SU-DHL-6 (cell line): ENCODE data around the gene PKDREJ.

Experiments
- EZH2phosphoT487 ChIP-seq: fragments of 200-600 bp; sonication (generic), shearing (Covaris generic); conservative IDR thresholded peaks from 2 replicates; pipeline ENCODE4 v1.6.1; 2018; ENCODE audit warnings: mild to moderate bottlenecking, antibody characterized with exemption, low read length, moderate library complexity, mixed read lengths
- TF ChIP-seq, protein P1 (sequence below): fragments of 200-600 bp; sonication (generic); IDR thresholded peaks from one replicate; pipeline ENCODE4 v1.5.1; 2017; ENCODE audit warnings: antibody characterized with exemption, mild to moderate bottlenecking, low read length, moderate library complexity; ENCODE audit not compliant: insufficient read depth, poor library complexity, severe bottlenecking

DNA sequence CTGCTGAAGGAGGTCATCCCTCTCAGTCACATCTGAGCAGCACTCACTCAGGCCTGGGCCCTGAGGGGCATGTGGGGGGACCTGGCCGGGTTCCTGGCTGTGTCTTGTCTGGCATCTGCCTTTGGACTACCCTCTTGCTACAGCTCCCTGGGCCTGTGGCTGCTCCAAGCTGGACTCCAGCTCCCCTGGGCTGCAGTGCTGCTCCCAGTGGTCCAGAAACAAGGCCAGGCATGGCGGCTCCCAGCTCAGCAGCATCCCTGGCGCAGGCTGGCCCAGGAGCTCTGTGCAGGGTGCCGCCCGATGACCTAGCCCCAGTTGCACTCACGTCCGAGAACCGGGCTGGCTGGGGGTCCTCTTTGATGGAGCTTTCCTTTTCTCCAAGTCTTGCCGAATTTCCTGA lies 18.4 kb downstream of the PKDREJ start:
- TF ChIP-seq, protein P1, sequence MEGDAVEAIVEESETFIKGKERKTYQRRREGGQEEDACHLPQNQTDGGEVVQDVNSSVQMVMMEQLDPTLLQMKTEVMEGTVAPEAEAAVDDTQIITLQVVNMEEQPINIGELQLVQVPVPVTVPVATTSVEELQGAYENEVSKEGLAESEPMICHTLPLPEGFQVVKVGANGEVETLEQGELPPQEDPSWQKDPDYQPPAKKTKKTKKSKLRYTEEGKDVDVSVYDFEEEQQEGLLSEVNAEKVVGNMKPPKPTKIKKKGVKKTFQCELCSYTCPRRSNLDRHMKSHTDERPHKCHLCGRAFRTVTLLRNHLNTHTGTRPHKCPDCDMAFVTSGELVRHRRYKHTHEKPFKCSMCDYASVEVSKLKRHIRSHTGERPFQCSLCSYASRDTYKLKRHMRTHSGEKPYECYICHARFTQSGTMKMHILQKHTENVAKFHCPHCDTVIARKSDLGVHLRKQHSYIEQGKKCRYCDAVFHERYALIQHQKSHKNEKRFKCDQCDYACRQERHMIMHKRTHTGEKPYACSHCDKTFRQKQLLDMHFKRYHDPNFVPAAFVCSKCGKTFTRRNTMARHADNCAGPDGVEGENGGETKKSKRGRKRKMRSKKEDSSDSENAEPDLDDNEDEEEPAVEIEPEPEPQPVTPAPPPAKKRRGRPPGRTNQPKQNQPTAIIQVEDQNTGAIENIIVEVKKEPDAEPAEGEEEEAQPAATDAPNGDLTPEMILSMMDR: no peak
- TF ChIP-seq EZH2phosphoT487: no peak
